BLaER1 treated with 17β-estradiol and CSF1 and Interleukin-3, amounts not matched to agents 10 nM and 100 nM (cell line): Measurements from ENCODE around the gene TRAFD1.

Experiments
- H3K27ac ChIP-seq, 11 experiments: shearing (Covaris generic); formaldehyde crosslinking; 2 replicates each; pipeline ENCODE4 v1.8.1; 2022
- H3K27me3 ChIP-seq, 11 experiments: shearing (Covaris generic); formaldehyde crosslinking; 2 replicates each; pipeline ENCODE4 v1.8.1; 2022
- H3K36me3 ChIP-seq, 11 experiments: shearing (Covaris generic); formaldehyde crosslinking; 2 replicates each; pipeline ENCODE4 v1.8.1; 2022
- H3K4me1 ChIP-seq, 10 experiments: shearing (Covaris generic); formaldehyde crosslinking; 2 replicates each; pipeline ENCODE4 v1.8.1; 2022
- H3K4me2 ChIP-seq, 11 experiments: shearing (Covaris generic); formaldehyde crosslinking; 2 replicates each; pipeline ENCODE4 v1.8.1; 2022
- H3K4me3 ChIP-seq, 10 experiments: shearing (Covaris generic); formaldehyde crosslinking; 2 replicates each; pipeline ENCODE4 v1.8.1; 2022
- H3K9ac ChIP-seq, 11 experiments: shearing (Covaris generic); formaldehyde crosslinking; 2 replicates each; pipeline ENCODE4 v1.8.1; 2022
- H3K9me3 ChIP-seq, 11 experiments: shearing (Covaris generic); formaldehyde crosslinking; replicated peaks in 1 of 11; 2 replicates each; pipeline ENCODE4 v1.8.1; 2022
- H4K20me1 ChIP-seq, 11 experiments: shearing (Covaris generic); formaldehyde crosslinking; 2 replicates each; pipeline ENCODE4 v1.8.1; 2022
- Cebpa-rat ChIP-seq, 11 experiments: shearing (Covaris generic); IDR thresholded peaks; 2 replicates each; pipeline ENCODE4 v1.8.1; 2022

Gene TRAFD1

DNA sequence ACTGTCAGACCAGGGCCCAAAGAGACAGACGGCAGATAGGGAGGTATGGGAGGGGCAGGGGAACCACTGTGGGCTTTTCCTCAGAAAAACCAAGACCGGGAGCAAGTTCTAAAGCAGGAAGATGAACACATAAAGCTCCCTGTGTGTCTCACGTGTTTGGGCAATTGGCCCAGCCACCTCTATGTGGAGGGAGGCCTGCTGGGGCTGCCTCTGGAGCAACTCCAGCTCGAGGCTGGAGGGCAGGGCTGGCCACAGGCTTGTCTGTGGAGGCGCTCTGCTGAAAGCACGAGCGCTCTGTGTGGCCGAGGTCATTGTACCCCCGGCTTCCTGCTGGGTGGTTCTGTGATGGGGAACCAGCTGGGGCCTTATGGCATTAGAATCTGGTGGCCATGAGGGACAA lies 36.4 kb downstream of the TRAFD1 start:
- H3K4me1 ChIP-seq, result no peaks in the 10 kb centered on the region
- peaks cover 0 to 16% (median 0%) of the 10 kb centered on the region in 11 experiments; a peak in 3 of 22 replicates for H4K20me1 ChIP-seq
- no peak overlapping the region for H3K9ac ChIP-seq
- H3K27ac ChIP-seq, result no peak overlapping the region
- H3K27me3 ChIP-seq, result no peaks in the 10 kb centered on the region
- H3K4me3 ChIP-seq, result no peak overlapping the region
- no peak for TF ChIP-seq Cebpa-rat (IDR thresholded peaks at IDR 0.05)
- peaks cover 4 to 21% (median 15%) of the 10 kb centered on the region in 11 experiments; a peak in 18 of 22 replicates for H3K9me3 ChIP-seq
- peaks cover 58 to 83% (median 71%) of the 10 kb centered on the region in 11 experiments for H3K36me3 ChIP-seq
- H3K4me2 ChIP-seq, result no peak overlapping the region

GRCh38 chr12:112162241-112162790 lies 37.0 kb downstream of the TRAFD1 start:
- Histone ChIP-seq H3K36me3 (peaks cover 53 to 83% (median 67%) of the 10 kb centered on the region in 11 experiments), H3K9me3 (peaks cover 4 to 21% (median 15%) of the 10 kb centered on the region in 11 experiments; a peak in 18 of 22 replicates), H3K4me3 (no peak overlapping the region), H4K20me1 (peaks cover 0 to 16% (median 0%) of the 10 kb centered on the region in 11 experiments; a peak in 3 of 22 replicates), H3K27ac (no peak overlapping the region), H3K4me2 (no peak overlapping the region), H3K4me1 (no peaks in the 10 kb centered on the region), H3K9ac (no peak overlapping the region), H3K27me3 (no peaks in the 10 kb centered on the region)
- no peak for TF ChIP-seq Cebpa-rat (IDR thresholded peaks at IDR 0.05)

DNA sequence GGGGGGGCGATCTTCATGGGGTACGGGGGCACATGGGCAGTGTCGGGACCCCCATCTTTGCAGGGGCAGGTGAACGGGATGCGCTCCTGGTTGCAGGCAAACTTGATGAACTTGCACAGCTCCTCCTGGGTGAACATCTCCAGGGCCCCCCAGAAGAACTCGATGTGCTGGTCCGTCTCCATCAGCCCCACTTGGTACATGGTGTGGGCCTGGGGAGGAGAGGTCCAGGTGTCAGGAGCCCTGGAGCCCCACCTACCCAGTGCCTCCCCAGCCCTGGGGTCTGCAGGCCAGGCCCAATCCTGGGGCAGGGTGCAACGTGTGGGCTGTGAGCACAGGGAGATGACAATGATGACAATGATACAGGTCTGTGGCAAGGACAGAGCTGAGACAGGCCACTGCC lies 37.7 kb downstream of the TRAFD1 start:
- no peak for TF ChIP-seq Cebpa-rat (IDR thresholded peaks at IDR 0.05)
- Histone ChIP-seq H3K27me3 (no peaks in the 10 kb centered on the region), H3K4me1 (no peaks in the 10 kb centered on the region), H3K9me3 (peaks cover 4 to 20% (median 15%) of the 10 kb centered on the region in 11 experiments; a peak in 18 of 22 replicates), H4K20me1 (peaks cover 0 to 20% (median 0%) of the 10 kb centered on the region in 11 experiments; a peak in 3 of 22 replicates), H3K4me3 (no peak overlapping the region), H3K36me3 (peaks cover 58 to 87% (median 68%) of the 10 kb centered on the region in 11 experiments), H3K9ac (no peak overlapping the region), H3K4me2 (no peak overlapping the region), H3K27ac (no peak overlapping the region)

DNA sequence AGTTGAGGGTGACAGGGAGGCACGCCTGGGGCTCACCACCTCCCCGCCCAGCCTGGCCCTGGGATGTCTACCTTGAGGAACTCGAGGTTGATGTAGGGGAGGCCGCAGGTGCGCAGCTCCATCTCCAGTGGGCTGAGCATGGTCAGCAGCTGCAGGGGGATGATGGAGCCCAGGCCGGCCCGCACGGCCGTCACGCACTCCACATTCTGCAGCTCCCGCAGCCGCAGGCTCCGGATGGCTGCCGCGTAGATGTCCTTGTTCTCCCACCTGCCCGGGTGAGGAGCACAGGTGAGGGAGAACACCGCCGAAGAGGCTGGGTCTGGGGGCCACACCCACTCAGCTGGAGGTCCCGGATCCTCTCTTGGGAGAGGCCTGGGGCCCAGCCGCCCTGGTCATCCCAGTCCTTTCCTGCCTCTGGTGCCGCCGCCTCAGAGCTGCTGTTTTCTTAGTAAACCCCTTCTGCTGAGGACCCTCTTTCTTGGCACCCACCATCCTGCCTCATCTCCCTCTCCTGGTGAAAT lies 38.2 kb downstream of the TRAFD1 start:
- TF ChIP-seq Cebpa-rat (IDR thresholded peaks at IDR 0.05), result no peak
- H3K9ac ChIP-seq, result no peak overlapping the region
- no peaks in the 10 kb centered on the region for H3K27me3 ChIP-seq
- H4K20me1 ChIP-seq, result peaks cover 0 to 24% (median 0%) of the 10 kb centered on the region in 11 experiments; a peak in 3 of 22 replicates
- peaks cover 54 to 87% (median 65%) of the 10 kb centered on the region in 11 experiments for H3K36me3 ChIP-seq
- H3K4me2 ChIP-seq, result no peak overlapping the region
- peaks cover 0 to 1% (median 0%) of the 10 kb centered on the region in 10 experiments; a peak in 3 of 20 replicates for H3K4me1 ChIP-seq
- peaks cover under 1 to 15% (median 12%) of the 10 kb centered on the region in 11 experiments; a peak in 18 of 22 replicates for H3K9me3 ChIP-seq
- no peak overlapping the region for H3K27ac ChIP-seq
- H3K4me3 ChIP-seq, result no peak overlapping the region

DNA sequence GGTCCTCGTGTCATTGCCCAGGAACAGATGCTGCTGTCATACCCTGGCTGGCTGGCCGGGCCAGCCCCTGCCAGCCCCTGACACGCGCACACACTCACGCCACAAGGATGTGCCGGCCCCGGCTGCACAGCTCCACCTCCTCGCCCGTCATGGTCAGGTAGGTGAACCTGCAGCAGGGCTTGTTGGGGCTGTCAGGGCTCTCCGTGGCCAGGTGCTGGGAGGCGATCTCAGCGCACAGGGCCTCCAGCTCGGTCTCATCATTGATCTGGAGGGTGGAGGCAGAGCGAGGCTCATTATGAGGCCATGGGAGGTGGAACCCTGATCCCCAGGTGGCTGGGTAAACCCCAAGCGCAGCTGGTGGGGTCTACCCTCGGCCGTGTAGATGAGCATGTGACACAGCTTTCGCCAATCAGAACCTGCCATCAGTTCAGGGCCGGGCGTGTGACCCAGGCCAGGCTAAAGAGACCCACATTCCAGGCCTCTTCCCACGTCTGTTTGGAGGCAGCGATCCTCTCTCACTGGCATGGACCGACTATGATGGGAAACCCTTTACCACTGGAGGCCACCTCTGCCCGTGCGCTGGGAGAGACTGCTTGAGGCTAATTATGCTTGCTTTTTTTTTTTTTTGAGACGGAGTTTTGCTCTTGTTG lies 38.8 kb downstream of the TRAFD1 start:
- Histone ChIP-seq H3K4me2 (no peak overlapping the region), H3K4me3 (no peak overlapping the region), H3K4me1 (peaks cover 0 to 7% (median 4%) of the 10 kb centered on the region in 10 experiments; a peak in 13 of 20 replicates), H4K20me1 (peaks cover 0 to 27% (median 0%) of the 10 kb centered on the region in 11 experiments; a peak in 3 of 22 replicates), H3K27ac (no peak overlapping the region), H3K36me3 (peaks cover 48 to 87% (median 62%) of the 10 kb centered on the region in 11 experiments), H3K27me3 (no peaks in the 10 kb centered on the region), H3K9ac (no peak overlapping the region), H3K9me3 (peaks cover 0 to 9% (median 6%) of the 10 kb centered on the region in 11 experiments; a peak in 15 of 22 replicates)
- TF ChIP-seq Cebpa-rat (IDR thresholded peaks at IDR 0.05), result no peak

DNA sequence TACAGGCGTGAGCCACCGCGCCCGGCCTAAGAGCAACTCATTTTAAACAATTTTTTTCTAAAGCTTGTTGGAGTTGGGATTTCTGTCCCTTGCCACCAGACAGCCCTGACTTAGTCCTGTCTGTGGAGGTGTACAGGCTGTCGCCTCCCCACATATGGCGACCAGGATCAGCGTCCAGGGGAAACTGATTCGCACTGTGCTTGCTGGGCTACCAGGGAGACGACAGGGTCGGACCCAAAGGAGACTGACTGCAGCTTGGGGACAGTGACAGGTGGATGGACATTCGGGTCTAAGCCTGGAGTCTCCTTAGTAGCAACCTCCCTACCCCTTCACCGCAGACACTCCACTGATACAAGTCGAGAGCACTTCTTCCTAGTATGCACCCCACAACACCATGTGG lies 40.3 kb downstream of the TRAFD1 start:
- Histone ChIP-seq H3K27ac (no peak overlapping the region), H3K9ac (no peak overlapping the region), H3K36me3 (peaks cover 35 to 84% (median 60%) of the 10 kb centered on the region in 11 experiments), H3K4me2 (no peak overlapping the region), H3K4me3 (no peak overlapping the region), H3K27me3 (no peaks in the 10 kb centered on the region), H4K20me1 (peaks cover 0 to 27% (median 0%) of the 10 kb centered on the region in 11 experiments; a peak in 3 of 22 replicates), H3K4me1 (peaks cover 0 to 22% (median 18%) of the 10 kb centered on the region in 10 experiments; a peak in 18 of 20 replicates), H3K9me3 (no peaks in the 10 kb centered on the region)
- no peak for TF ChIP-seq Cebpa-rat (IDR thresholded peaks at IDR 0.05)

DNA sequence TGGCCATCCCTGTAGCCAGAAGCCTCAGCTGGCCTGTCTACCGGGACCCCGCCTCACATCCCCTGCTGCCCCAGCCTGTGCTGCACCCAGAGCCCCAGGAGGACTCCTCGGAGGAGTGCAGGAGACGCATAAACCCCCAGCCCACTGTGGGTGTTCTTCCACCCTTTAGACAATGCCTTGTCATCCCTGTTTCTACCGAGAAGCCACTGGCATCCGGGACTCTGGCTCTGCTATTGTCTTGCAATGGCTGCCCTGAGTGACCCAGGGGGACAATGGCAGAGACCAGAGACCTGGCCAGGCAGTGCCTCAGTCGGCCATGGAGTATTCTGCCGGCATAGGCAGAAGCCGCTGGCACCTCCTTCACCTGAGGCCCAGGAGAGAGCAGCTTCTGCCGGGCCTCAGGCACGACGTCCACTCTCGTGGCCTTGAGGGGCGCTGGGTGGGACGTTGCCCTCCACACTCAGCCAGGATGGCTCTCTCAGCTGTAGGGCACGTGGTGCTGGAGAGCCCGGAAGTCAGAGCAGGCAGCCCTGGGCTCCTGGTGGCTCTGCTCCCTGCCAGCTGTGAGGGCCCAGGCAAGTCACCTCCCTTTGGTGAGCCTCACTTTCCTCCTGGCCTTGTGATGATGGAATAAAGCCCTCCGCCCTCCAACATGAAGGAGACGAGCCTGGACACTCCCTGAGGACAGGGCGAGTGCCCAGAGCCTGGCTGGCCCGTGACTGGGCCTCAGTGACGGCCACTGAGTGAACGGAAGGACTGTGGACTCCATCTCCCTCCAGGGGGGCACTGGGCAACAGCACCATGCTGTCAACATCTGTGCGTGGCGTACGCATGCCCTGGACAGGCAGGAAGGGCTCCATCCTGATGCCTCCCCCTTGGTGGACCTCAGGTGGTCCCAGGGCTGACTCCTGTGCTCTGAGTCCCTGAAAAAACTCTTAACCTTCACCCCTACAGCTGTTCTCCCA lies 41.0 kb downstream of the TRAFD1 start:
- no peak for TF ChIP-seq Cebpa-rat (IDR thresholded peaks at IDR 0.05)
- H3K27ac ChIP-seq, result no peak overlapping the region
- H3K27me3 ChIP-seq, result no peaks in the 10 kb centered on the region
- H3K9ac ChIP-seq, result peak overlapping the region in 1 of 11 experiments; percentile 16; a peak in 1 of 22 replicates
- no peaks in the 10 kb centered on the region for H3K9me3 ChIP-seq
- H3K36me3 ChIP-seq, result peaks cover 36 to 84% (median 60%) of the 10 kb centered on the region in 11 experiments
- H3K4me1 ChIP-seq, result peaks cover 0 to 26% (median 22%) of the 10 kb centered on the region in 10 experiments; a peak in 18 of 20 replicates
- H3K4me2 ChIP-seq, result no peak overlapping the region
- no peak overlapping the region for H3K4me3 ChIP-seq
- H4K20me1 ChIP-seq, result peaks cover 0 to 27% (median 0%) of the 10 kb centered on the region in 11 experiments; a peak in 3 of 22 replicates

DNA sequence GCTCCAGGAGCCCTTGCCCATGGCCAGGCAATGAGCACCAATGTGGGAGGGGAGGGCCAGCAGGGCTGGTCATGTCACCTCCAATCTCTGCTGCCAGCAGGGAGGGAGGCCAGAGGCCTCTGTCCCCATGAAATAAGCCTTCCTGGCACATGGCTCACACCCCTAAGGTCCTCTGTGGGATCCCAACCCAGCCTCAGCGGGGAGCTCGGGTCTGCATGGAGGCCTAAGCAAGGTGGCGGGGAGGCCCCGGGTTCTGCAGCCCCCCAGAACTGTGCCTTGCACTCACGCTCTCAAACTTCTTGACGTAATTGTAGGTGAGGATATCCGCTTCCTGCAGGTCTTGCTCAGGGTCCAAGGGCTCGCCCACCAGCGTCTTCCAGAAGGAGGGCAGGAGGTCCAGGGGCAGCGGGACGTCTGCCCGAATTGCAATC lies 41.7 kb downstream of the TRAFD1 start:
- no peaks in the 10 kb centered on the region for H3K9me3 ChIP-seq
- H3K27ac ChIP-seq, result no peak overlapping the region; a peak in 1 of 22 replicates
- no peaks in the 10 kb centered on the region for H3K27me3 ChIP-seq
- peaks cover 0 to 27% (median 0%) of the 10 kb centered on the region in 11 experiments; a peak in 3 of 22 replicates for H4K20me1 ChIP-seq
- no peak overlapping the region for H3K4me2 ChIP-seq
- H3K4me3 ChIP-seq, result no peak overlapping the region
- H3K4me1 ChIP-seq, result peaks cover 0 to 26% (median 22%) of the 10 kb centered on the region in 10 experiments; a peak in 18 of 20 replicates
- no peak for TF ChIP-seq Cebpa-rat (IDR thresholded peaks at IDR 0.05)
- peaks cover 34 to 84% (median 60%) of the 10 kb centered on the region in 11 experiments; a peak in 21 of 22 replicates for H3K36me3 ChIP-seq
- no peak overlapping the region for H3K9ac ChIP-seq
